ENCODE data around the gene SRGAP2C. TPM values are rescaled to one million over a fixed set of nuclear protein-coding genes. Genes with fewer than 3 reads are reported as not detected.
"Not testable (repeated sequence)": the region's sequence is repeated elsewhere in the genome, so short reads cannot be mapped to it uniquely, and the experiment has no call there.

Gene SRGAP2C
- polyA plus RNA-seq, 1 donor from 2014 or later, result 10.0 TPM

GRCh38 chr1:121386319-121386948, 201.7 kb downstream of the SRGAP2C start:
- not testable (repeated sequence) for H3K4me3 ChIP-seq (ENCODE audit: low read length); H3K27me3 ChIP-seq (ENCODE audit: insufficient read depth, low read depth, low read length); H3K27ac ChIP-seq (ENCODE audit: low read length); H3K79me2 ChIP-seq (replicated peaks; ENCODE audit: insufficient read depth, low read length); H3K9me3 ChIP-seq (ENCODE audit: low read length); H3F3A ChIP-seq (ENCODE audit: insufficient read depth, low read length, poor library complexity, severe bottlenecking); H3K4me2 ChIP-seq (ENCODE audit: low read length); H3K9ac ChIP-seq (ENCODE audit: low read length); H3K9me2 ChIP-seq (ENCODE audit: insufficient read depth, low read length); H3K36me3 ChIP-seq (ENCODE audit: insufficient read depth, low read length); H4K20me1 ChIP-seq (ENCODE audit: insufficient read depth); H2AFZ ChIP-seq (ENCODE audit: low read depth, low read length)

- H3K9me3 ChIP-seq (ENCODE audit: low read length); H3K9me2 ChIP-seq (ENCODE audit: insufficient read depth, low read length); H3K27ac ChIP-seq (ENCODE audit: low read length); H3K79me2 ChIP-seq (replicated peaks; ENCODE audit: insufficient read depth, low read length); H3K27me3 ChIP-seq (ENCODE audit: insufficient read depth, low read depth, low read length); H3K9ac ChIP-seq (ENCODE audit: low read length); H2AFZ ChIP-seq (ENCODE audit: low read depth, low read length); H3K36me3 ChIP-seq (ENCODE audit: insufficient read depth, low read length); H3F3A ChIP-seq (ENCODE audit: insufficient read depth, low read length, poor library complexity, severe bottlenecking); H3K4me3 ChIP-seq (ENCODE audit: low read length); H4K20me1 ChIP-seq (ENCODE audit: insufficient read depth); H3K4me2 ChIP-seq (ENCODE audit: low read length): not testable (repeated sequence)
Observed at GRCh38 chr1:121389895-121390560, 205.3 kb downstream of the SRGAP2C start.

DNA sequence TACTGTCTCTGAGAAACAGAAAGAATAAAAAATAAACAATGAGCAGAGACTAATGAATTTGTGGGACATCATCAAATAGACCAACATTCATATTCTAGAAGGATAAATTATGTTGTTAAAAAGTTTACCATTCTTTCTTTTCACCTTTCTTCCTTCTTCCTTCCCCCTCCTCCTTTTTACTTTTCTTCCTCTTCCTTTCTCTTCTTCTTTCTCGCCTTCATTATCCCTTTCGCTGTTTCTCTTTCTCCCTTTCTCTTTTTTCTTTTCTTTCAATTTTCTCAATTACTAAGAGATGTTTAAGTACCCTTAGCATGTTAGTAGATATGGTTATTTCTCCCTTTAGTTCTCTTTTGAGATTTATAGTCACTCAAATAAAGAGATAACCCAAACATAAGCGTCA, 207.4 kb downstream of the SRGAP2C start:
- H3K9me2 ChIP-seq (ENCODE audit: insufficient read depth, low read length); H3F3A ChIP-seq (ENCODE audit: insufficient read depth, low read length, poor library complexity, severe bottlenecking); H3K79me2 ChIP-seq (replicated peaks; ENCODE audit: insufficient read depth, low read length); H3K27me3 ChIP-seq (ENCODE audit: insufficient read depth, low read depth, low read length); H3K36me3 ChIP-seq (ENCODE audit: insufficient read depth, low read length); H3K4me2 ChIP-seq (ENCODE audit: low read length); H3K9me3 ChIP-seq (ENCODE audit: low read length); H3K9ac ChIP-seq (ENCODE audit: low read length); H4K20me1 ChIP-seq (ENCODE audit: insufficient read depth); H2AFZ ChIP-seq (ENCODE audit: low read depth, low read length); H3K27ac ChIP-seq (ENCODE audit: low read length); H3K4me3 ChIP-seq (ENCODE audit: low read length): not testable (repeated sequence)

- not testable (repeated sequence) for H3K9me3 ChIP-seq (ENCODE audit: low read length); H3K36me3 ChIP-seq (ENCODE audit: insufficient read depth, low read length); H3K27ac ChIP-seq (ENCODE audit: low read length); H3K4me2 ChIP-seq (ENCODE audit: low read length); H3K27me3 ChIP-seq (ENCODE audit: insufficient read depth, low read depth, low read length); H3K9me2 ChIP-seq (ENCODE audit: insufficient read depth, low read length); H2AFZ ChIP-seq (ENCODE audit: low read depth, low read length); H3F3A ChIP-seq (ENCODE audit: insufficient read depth, low read length, poor library complexity, severe bottlenecking); H4K20me1 ChIP-seq (ENCODE audit: insufficient read depth); H3K79me2 ChIP-seq (replicated peaks; ENCODE audit: insufficient read depth, low read length)
- Histone ChIP-seq H3K4me3 (ENCODE audit: low read length) (peak overlapping the region; percentile 62), H3K9ac (ENCODE audit: low read length) (peak overlapping the region; percentile 46)
Observed at GRCh38 chr1:121395718-121396201, 211.0 kb downstream of the SRGAP2C start.

DNA sequence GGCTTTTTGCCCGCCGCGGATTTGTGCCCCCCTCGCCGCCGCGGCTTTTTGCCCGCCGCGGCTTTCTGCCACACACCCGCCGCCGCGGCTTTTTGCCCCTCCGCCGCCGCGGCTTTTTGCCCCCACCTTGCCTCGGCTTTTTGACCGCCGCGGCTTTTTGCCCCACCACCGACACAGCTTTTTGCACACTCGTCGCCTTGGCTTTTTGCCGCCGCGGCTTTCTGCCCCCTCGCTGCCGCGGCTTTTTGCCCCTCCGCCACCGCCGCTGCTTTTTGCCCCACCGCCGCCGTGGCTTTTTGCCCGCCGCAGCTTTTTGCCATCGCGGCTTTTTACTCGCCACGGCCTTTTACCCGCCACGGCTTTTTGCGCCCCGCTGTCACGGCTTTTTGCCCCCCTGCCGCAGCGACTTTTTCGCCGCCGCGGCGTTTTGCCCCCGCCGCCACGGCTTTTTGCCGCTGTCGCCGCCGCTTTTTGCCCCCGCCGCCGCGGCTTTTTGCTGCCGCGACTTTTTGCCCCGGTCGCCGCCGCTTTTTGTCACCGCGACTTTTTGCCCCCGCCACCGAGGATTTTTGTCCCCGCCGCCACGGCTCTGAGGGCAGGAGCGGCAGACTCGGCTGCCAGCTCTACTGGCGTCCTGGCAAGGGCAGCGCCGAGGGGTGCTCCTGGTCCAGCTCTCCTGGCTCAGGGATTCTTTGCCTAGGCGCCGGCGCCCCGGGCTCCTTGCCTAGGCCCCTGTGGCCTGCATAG, 211.7 kb downstream of the SRGAP2C start:
- not testable (repeated sequence) for H3K27ac ChIP-seq (ENCODE audit: low read length); H4K20me1 ChIP-seq (ENCODE audit: insufficient read depth); H3K4me2 ChIP-seq (ENCODE audit: low read length)

GRCh38 chr1:121397101-121397500, 212.3 kb downstream of the SRGAP2C start:
- not testable (repeated sequence) for H3K27ac ChIP-seq (ENCODE audit: low read length); H3K27me3 ChIP-seq (ENCODE audit: insufficient read depth, low read depth, low read length); H3F3A ChIP-seq (ENCODE audit: insufficient read depth, low read length, poor library complexity, severe bottlenecking); H3K9me2 ChIP-seq (ENCODE audit: insufficient read depth, low read length); H3K9me3 ChIP-seq (ENCODE audit: low read length); H3K9ac ChIP-seq (ENCODE audit: low read length); H3K36me3 ChIP-seq (ENCODE audit: insufficient read depth, low read length); H3K4me2 ChIP-seq (ENCODE audit: low read length); H3K79me2 ChIP-seq (replicated peaks; ENCODE audit: insufficient read depth, low read length); H4K20me1 ChIP-seq (ENCODE audit: insufficient read depth); H2AFZ ChIP-seq (ENCODE audit: low read depth, low read length)
- H3K4me3 ChIP-seq (ENCODE audit: low read length), result peak overlapping the region; percentile 62

More for the DNA sequence above, 211.7 kb downstream of the SRGAP2C start:
- H3K9ac ChIP-seq (ENCODE audit: low read length); H3F3A ChIP-seq (ENCODE audit: insufficient read depth, low read length, poor library complexity, severe bottlenecking); H3K27me3 ChIP-seq (ENCODE audit: insufficient read depth, low read depth, low read length); H3K36me3 ChIP-seq (ENCODE audit: insufficient read depth, low read length); H2AFZ ChIP-seq (ENCODE audit: low read depth, low read length); H3K9me3 ChIP-seq (ENCODE audit: low read length); H3K9me2 ChIP-seq (ENCODE audit: insufficient read depth, low read length); H3K79me2 ChIP-seq (replicated peaks; ENCODE audit: insufficient read depth, low read length): not testable (repeated sequence)
- peak overlapping the region; percentile 62 for H3K4me3 ChIP-seq (ENCODE audit: low read length)

GRCh38 chr1:121399193-121399592, 214.4 kb downstream of the SRGAP2C start:
- not testable (repeated sequence) for H2AFZ ChIP-seq (ENCODE audit: low read depth, low read length); H4K20me1 ChIP-seq (ENCODE audit: insufficient read depth); H3K4me3 ChIP-seq (ENCODE audit: low read length); H3K4me2 ChIP-seq (ENCODE audit: low read length); H3K79me2 ChIP-seq (replicated peaks; ENCODE audit: insufficient read depth, low read length); H3K9me3 ChIP-seq (ENCODE audit: low read length); H3F3A ChIP-seq (ENCODE audit: insufficient read depth, low read length, poor library complexity, severe bottlenecking); H3K27me3 ChIP-seq (ENCODE audit: insufficient read depth, low read depth, low read length); H3K36me3 ChIP-seq (ENCODE audit: insufficient read depth, low read length); H3K9ac ChIP-seq (ENCODE audit: low read length); H3K9me2 ChIP-seq (ENCODE audit: insufficient read depth, low read length); H3K27ac ChIP-seq (ENCODE audit: low read length)

Data from neural cell (in vitro differentiated cells).